Measurements from ENCODE around the gene TSPAN18. TPM values are rescaled to one million over a fixed set of nuclear protein-coding genes. Genes with fewer than 3 reads are reported as not detected.

Gene TSPAN18
- total and polyA plus RNA-seq, 10 of the 15 experiments (the other 5 are each of a cell fraction or from before 2014, with no cell fraction given): 0.02 to 0.77 (median 0.13) TPM; not detected in 1

DNA sequence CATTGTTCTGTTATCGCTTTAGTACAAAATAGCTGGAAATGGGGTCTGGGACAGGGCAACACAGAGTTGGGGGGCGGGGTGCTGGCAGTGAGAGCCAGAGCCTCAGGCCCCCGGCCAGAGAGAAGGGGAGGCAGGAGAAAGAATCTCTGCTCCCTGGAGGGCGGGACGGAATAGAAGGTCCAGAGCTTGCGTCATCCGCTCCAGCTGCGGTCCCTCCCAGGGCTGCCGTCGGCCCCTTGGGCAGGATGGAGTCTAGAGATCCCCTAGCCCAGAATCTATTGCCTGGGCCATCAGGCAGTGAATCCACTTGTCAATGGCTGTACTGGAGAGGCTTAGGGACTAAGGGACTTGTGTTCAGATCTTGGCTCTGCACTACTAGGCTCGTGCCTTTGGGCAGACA is 218.9 kb downstream of the TSPAN18 start:
- FAIRE-seq: no peak
- Histone ChIP-seq H3K9ac (ENCODE audit: control insufficient read depth, insufficient read depth, low read length) (no peak overlapping the region), H3K4me1 (ENCODE audit: control insufficient read depth, insufficient read depth, low read length) (peaks cover 17% of the 10 kb centered on the region), H3K27ac (ENCODE audit: control insufficient read depth, insufficient read depth) (no peak overlapping the region), H3K36me3 (ENCODE audit: control insufficient read depth in 2 of 2, insufficient read depth in 2 of 2, low read length in 1 of 2) (no peaks in the 10 kb centered on the region), H3K27me3 (replicated peaks in 1 of 2; ENCODE audit: control insufficient read depth in 2 of 2, insufficient read depth in 2 of 2, low read length in 1 of 2) (peaks cover 0 to 6% of the 10 kb centered on the region in 2 experiments; a peak in 3 of 4 replicates), H3K4me2 (ENCODE audit: control insufficient read depth, insufficient read depth) (no peak overlapping the region), H3K4me3 (no peak overlapping the region), H3K9me3 (replicated peaks; ENCODE audit: control insufficient read depth, insufficient read depth, low read length) (peaks cover 2% of the 10 kb centered on the region; the same call in 1 of the 3 replicates), H4K20me1 (ENCODE audit: control insufficient read depth, insufficient read depth) (0 out of 2 replicates have a peak, but pooled peaks cover 2% of the 10 kb centered on the region), H2AFZ (ENCODE audit: control insufficient read depth, low read depth, low read length) (no peak overlapping the region), H3K79me2 (ENCODE audit: control insufficient read depth, insufficient read depth, low read length) (no peaks in the 10 kb centered on the region)
- ChIA-PET CTCF (interaction anchor here (1.1 to 2.2 kb wide), 3 partner anchors 9 to 346 kb away, joined by 4 to 9 read pairs (median 9); no protein-coding TSS in a partner anchor), RAD21 (ENCODE audit: unreplicated experiment) (no interaction called here), POLR2A (no interaction called here), SMC1A (ENCODE audit: uncharacterized antibody, unreplicated experiment) (interaction anchor here (1.2 kb wide), 1 partner anchor 133 kb away, joined by 3 read pairs; no protein-coding TSS in a partner anchor)
- in situ Hi-C loops (cut with MboI) (loop anchor here (25.0 kb wide), 1 partner anchor 392 kb away; no protein-coding TSS in a partner anchor), intact Hi-C loops (cut with micrococcal nuclease; ENCODE audit: unreplicated experiment) (no loop called here)
- BruUV-seq (replicated peaks): no TSS peak
- TF ChIP-seq, protein P1, sequence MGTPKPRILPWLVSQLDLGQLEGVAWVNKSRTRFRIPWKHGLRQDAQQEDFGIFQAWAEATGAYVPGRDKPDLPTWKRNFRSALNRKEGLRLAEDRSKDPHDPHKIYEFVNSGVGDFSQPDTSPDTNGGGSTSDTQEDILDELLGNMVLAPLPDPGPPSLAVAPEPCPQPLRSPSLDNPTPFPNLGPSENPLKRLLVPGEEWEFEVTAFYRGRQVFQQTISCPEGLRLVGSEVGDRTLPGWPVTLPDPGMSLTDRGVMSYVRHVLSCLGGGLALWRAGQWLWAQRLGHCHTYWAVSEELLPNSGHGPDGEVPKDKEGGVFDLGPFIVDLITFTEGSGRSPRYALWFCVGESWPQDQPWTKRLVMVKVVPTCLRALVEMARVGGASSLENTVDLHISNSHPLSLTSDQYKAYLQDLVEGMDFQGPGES (IDR thresholded peaks at IDR 0.05): no peak
- TF ChIP-seq, protein P2, sequence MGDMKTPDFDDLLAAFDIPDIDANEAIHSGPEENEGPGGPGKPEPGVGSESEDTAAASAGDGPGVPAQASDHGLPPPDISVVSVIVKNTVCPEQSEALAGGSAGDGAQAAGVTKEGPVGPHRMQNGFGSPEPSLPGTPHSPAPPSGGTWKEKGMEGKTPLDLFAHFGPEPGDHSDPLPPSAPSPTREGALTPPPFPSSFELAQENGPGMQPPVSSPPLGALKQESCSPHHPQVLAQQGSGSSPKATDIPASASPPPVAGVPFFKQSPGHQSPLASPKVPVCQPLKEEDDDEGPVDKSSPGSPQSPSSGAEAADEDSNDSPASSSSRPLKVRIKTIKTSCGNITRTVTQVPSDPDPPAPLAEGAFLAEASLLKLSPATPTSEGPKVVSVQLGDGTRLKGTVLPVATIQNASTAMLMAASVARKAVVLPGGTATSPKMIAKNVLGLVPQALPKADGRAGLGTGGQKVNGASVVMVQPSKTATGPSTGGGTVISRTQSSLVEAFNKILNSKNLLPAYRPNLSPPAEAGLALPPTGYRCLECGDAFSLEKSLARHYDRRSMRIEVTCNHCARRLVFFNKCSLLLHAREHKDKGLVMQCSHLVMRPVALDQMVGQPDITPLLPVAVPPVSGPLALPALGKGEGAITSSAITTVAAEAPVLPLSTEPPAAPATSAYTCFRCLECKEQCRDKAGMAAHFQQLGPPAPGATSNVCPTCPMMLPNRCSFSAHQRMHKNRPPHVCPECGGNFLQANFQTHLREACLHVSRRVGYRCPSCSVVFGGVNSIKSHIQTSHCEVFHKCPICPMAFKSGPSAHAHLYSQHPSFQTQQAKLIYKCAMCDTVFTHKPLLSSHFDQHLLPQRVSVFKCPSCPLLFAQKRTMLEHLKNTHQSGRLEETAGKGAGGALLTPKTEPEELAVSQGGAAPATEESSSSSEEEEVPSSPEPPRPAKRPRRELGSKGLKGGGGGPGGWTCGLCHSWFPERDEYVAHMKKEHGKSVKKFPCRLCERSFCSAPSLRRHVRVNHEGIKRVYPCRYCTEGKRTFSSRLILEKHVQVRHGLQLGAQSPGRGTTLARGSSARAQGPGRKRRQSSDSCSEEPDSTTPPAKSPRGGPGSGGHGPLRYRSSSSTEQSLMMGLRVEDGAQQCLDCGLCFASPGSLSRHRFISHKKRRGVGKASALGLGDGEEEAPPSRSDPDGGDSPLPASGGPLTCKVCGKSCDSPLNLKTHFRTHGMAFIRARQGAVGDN (IDR thresholded peaks at IDR 0.05): no peak
- TF ChIP-seq CHD4 (IDR thresholded peaks at IDR 0.05) (no peak), MEF2A (IDR thresholded peaks at IDR 0.05; ENCODE audit: insufficient read depth, low read depth, low read length) (no peak), MXI1 (IDR thresholded peaks at IDR 0.05; ENCODE audit: low read depth, low read length) (no peak), POLR2AphosphoS2 (IDR thresholded peaks at IDR 0.05; ENCODE audit: low read depth, low read length) (no peak), STAT3 (IDR thresholded peaks at IDR 0.05; ENCODE audit: low read depth, low read length) (no peak), NFYA (IDR thresholded peaks at IDR 0.05; ENCODE audit: borderline replicate concordance, low read depth, low read length) (no peak), SP1 (IDR thresholded peaks at IDR 0.05; ENCODE audit: low read depth, low read length) (no peak), BHLHE40 (IDR thresholded peaks at IDR 0.05; ENCODE audit: borderline replicate concordance in 1 of 2, low read depth in 2 of 2, low read length in 1 of 2) (no peak)
- TF ChIP-seq, protein P3, sequence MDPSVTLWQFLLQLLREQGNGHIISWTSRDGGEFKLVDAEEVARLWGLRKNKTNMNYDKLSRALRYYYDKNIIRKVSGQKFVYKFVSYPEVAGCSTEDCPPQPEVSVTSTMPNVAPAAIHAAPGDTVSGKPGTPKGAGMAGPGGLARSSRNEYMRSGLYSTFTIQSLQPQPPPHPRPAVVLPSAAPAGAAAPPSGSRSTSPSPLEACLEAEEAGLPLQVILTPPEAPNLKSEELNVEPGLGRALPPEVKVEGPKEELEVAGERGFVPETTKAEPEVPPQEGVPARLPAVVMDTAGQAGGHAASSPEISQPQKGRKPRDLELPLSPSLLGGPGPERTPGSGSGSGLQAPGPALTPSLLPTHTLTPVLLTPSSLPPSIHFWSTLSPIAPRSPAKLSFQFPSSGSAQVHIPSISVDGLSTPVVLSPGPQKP (IDR thresholded peaks at IDR 0.05; ENCODE audit: low read depth, low read length): no peak
- TF ChIP-seq, protein P4, sequence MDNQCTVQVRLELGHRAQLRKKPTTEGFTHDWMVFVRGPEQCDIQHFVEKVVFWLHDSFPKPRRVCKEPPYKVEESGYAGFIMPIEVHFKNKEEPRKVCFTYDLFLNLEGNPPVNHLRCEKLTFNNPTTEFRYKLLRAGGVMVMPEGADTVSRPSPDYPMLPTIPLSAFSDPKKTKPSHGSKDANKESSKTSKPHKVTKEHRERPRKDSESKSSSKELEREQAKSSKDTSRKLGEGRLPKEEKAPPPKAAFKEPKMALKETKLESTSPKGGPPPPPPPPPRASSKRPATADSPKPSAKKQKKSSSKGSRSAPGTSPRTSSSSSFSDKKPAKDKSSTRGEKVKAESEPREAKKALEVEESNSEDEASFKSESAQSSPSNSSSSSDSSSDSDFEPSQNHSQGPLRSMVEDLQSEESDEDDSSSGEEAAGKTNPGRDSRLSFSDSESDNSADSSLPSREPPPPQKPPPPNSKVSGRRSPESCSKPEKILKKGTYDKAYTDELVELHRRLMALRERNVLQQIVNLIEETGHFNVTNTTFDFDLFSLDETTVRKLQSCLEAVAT (IDR thresholded peaks at IDR 0.05): no peak
- WGBS (ENCODE audit: insufficient coverage, insufficient replicate concordance, low lambda C conversion rate, missing lambda C conversion rate): 66% methylated on average over 10 of the region's 11 CpGs
- no peak for ATAC-seq
- no peak for DNase-seq (ENCODE audit: low read depth, low spot score)
